Measurements from ENCODE around the gene STOML2. TPM values are rescaled to one million over a fixed set of nuclear protein-coding genes. Genes with fewer than 3 reads are reported as not detected.
A peak's percentile ranks its signal among the peaks of the same experiment; 100 is the strongest.

The STOML2 gene
- total RNA-seq, 2 experiments from 2014 or later, result 130 to 138 TPM

GRCh38 chr9:35105571-35106342 is 2.8 kb upstream of the STOML2 start:
- no peak overlapping the region for H3K4me3 Mint-ChIP-seq
- H3K27me3 Mint-ChIP-seq (ENCODE audit: low read depth), result no peaks in the 10 kb centered on the region
- POLR2A ChIA-PET, result interaction anchor here (2.2 kb wide), 1 partner anchor 34 kb away, joined by 10 read pairs; the partner anchor contains the start of gene VCP
- CTCF ChIA-PET, result interaction anchor here (0.8 kb wide), 1 partner anchor 9 kb away, joined by 3 read pairs; the partner anchor contains the start of gene PIGO
- no peak overlapping the region for H3K27ac Mint-ChIP-seq
- peaks cover 45% of the 10 kb centered on the region for H3K4me1 Mint-ChIP-seq (ENCODE audit: low read depth)
- no peak for ATAC-seq
- peaks cover 27% of the 10 kb centered on the region for H3K36me3 Mint-ChIP-seq (ENCODE audit: low read depth)
- no peaks in the 10 kb centered on the region for H3K9me3 Mint-ChIP-seq (ENCODE audit: insufficient read depth)
- no peak for DNase-seq

DNA sequence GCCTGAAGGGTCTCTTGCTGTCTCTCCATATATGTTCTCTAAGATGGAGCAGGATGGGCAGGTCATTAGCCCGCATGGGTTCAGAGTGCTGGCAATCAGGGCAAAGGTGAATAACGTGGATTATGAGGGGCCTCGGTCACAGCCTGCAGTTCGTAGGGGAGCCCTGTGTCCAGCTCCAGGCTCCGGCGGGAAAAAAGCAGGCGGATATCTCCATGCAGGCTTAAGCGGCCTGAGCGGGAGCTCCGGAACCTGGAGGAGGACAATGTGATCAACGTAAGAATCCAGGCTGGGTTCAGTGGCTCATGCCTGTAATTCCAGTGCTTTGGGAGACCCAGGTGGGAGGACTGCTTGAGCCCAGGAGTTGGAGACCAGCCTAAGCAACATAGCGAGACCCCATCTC is 2.2 kb upstream of the STOML2 start:
- DNase-seq, result no peak
- H3K36me3 Mint-ChIP-seq (ENCODE audit: low read depth), result peaks cover 32% of the 10 kb centered on the region
- POLR2A ChIA-PET, result interaction anchor here (2.2 kb wide), 1 partner anchor 33 kb away, joined by 10 read pairs; the partner anchor contains the start of gene VCP
- H3K4me1 Mint-ChIP-seq (ENCODE audit: low read depth), result peaks cover 43% of the 10 kb centered on the region
- ATAC-seq, result no peak
- H3K4me3 Mint-ChIP-seq, result no peak overlapping the region
- H3K27ac Mint-ChIP-seq, result no peak overlapping the region
- H3K27me3 Mint-ChIP-seq (ENCODE audit: low read depth), result no peaks in the 10 kb centered on the region
- H3K9me3 Mint-ChIP-seq (ENCODE audit: insufficient read depth), result no peaks in the 10 kb centered on the region
- CTCF ChIA-PET, result interaction anchor here (0.5 to 2.7 kb wide), 3 partner anchors 11 to 590 kb away, joined by 3 to 10 read pairs (median 6); partner anchors contain the start of gene ATOSB

- ChIA-PET POLR2A (interaction anchor here (3.0 to 3.1 kb wide), 2 partner anchors 10 to 25 kb away, joined by 20 to 33 read pairs; partner anchors contain the start of genes ATOSB and FANCG), CTCF (interaction anchor here (0.5 to 2.9 kb wide), 5 partner anchors 11 to 591 kb away, joined by 3 to 11 read pairs (median 8); partner anchors contain the start of genes ATOSB and FANCG)
- no peak for ATAC-seq
Measured at GRCh38 chr9:35104586-35104985, 1.7 kb upstream of the STOML2 start.

DNA sequence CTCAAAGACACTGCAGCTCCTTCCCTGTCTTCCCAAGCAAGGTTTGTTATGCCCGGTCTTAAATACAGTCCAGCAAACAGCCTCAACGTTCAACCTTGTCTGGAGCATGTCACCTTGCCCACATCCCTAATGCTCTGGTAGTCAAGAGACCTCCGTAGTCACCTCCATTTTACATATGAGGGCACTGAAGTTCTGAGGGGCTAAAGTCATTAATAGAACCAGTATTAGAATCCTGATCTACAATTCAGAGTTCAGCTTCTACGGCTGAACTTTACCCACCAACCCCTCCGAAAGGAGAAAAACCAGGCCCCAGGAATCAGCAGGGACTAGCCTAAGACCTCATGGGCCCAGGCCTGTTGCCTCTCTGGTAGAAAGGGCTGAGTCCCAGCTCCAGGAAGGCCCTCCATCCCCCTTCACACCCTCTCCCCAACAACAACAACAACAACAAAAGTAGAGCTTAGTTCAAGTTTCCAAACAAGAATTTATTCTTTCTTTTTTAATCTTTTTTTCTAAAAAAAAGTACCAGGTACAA is 795 bp upstream of the STOML2 start:
- H3K9me3 Mint-ChIP-seq (ENCODE audit: insufficient read depth), result no peaks in the 10 kb centered on the region
- DNase-seq (no peak), ATAC-seq (peak; percentile 29)
- H3K4me3 Mint-ChIP-seq, result peak overlapping the region; percentile 97
- ChIA-PET CTCF (interaction anchor here (1.0 to 2.9 kb wide), 10 partner anchors 9 to 593 kb away, joined by 3 to 11 read pairs (median 6); partner anchors contain the start of genes ATOSB, FANCG and VCP), POLR2A (interaction anchor here (0.7 to 3.1 kb wide), 8 partner anchors 8 to 554 kb away, joined by 3 to 33 read pairs (median 10); partner anchors contain the start of genes ATOSB, CCDC107, FANCG and RMRP)
- no peaks in the 10 kb centered on the region for H3K27me3 Mint-ChIP-seq (ENCODE audit: low read depth)
- peaks cover 42% of the 10 kb centered on the region for H3K36me3 Mint-ChIP-seq (ENCODE audit: low read depth)
- peaks cover 40% of the 10 kb centered on the region for H3K4me1 Mint-ChIP-seq (ENCODE audit: low read depth)
- peak overlapping the region; percentile 96 for H3K27ac Mint-ChIP-seq

More at GRCh38 chr9:35104586-35104985, 1.7 kb upstream of the STOML2 start:
- Mint-ChIP-seq H3K36me3 (ENCODE audit: low read depth) (peaks cover 37% of the 10 kb centered on the region), H3K4me1 (ENCODE audit: low read depth) (peaks cover 43% of the 10 kb centered on the region), H3K9me3 (ENCODE audit: insufficient read depth) (no peaks in the 10 kb centered on the region), H3K27me3 (ENCODE audit: low read depth) (no peaks in the 10 kb centered on the region), H3K27ac (no peak overlapping the region), H3K4me3 (no peak overlapping the region)
- DNase-seq, result no peak

- Mint-ChIP-seq H3K27ac (peak overlapping the region; percentile 96), H3K36me3 (ENCODE audit: low read depth) (peaks cover 41% of the 10 kb centered on the region), H3K4me1 (ENCODE audit: low read depth) (peaks cover 40% of the 10 kb centered on the region), H3K9me3 (ENCODE audit: insufficient read depth) (no peaks in the 10 kb centered on the region), H3K27me3 (ENCODE audit: low read depth) (no peaks in the 10 kb centered on the region), H3K4me3 (peak overlapping the region; percentile 97)
- peak; percentile 32 for ATAC-seq
- ChIA-PET CTCF (interaction anchor here (0.7 to 2.9 kb wide), 9 partner anchors 8 to 594 kb away, joined by 3 to 11 read pairs (median 4); partner anchors contain the start of gene FANCG), POLR2A (interaction anchor here (1.3 to 3.1 kb wide), 5 partner anchors 9 to 31 kb away, joined by 5 to 33 read pairs (median 20); partner anchors contain the start of genes ATOSB, FANCG and VCP)
- DNase-seq, result peak; percentile 35
Measured at GRCh38 chr9:35102465-35102768, 514 bp downstream of the STOML2 start.

GRCh38 chr9:35097573-35097972 is 5.4 kb downstream of the STOML2 start:
- DNase-seq, result no peak
- no peaks in the 10 kb centered on the region for H3K27me3 Mint-ChIP-seq (ENCODE audit: low read depth)
- peak overlapping the region; percentile 17 for H3K27ac Mint-ChIP-seq
- ChIA-PET POLR2A (interaction anchor here (1.1 to 8.4 kb wide), 5 partner anchors 16 to 198 kb away, joined by 3 to 94 read pairs (median 6); partner anchors contain the start of genes FANCG and VCP), CTCF (interaction anchor here (0.6 to 7.9 kb wide), 10 partner anchors 14 to 1049 kb away, joined by 3 to 111 read pairs (median 8); partner anchors contain the start of genes ATOSB, FANCG, UBAP2 and VCP)
- peaks cover 42% of the 10 kb centered on the region for H3K36me3 Mint-ChIP-seq (ENCODE audit: low read depth)
- H3K4me3 Mint-ChIP-seq, result no peak overlapping the region
- H3K4me1 Mint-ChIP-seq (ENCODE audit: low read depth), result peaks cover 55% of the 10 kb centered on the region
- no peak for ATAC-seq
- H3K9me3 Mint-ChIP-seq (ENCODE audit: insufficient read depth), result no peaks in the 10 kb centered on the region

DNA sequence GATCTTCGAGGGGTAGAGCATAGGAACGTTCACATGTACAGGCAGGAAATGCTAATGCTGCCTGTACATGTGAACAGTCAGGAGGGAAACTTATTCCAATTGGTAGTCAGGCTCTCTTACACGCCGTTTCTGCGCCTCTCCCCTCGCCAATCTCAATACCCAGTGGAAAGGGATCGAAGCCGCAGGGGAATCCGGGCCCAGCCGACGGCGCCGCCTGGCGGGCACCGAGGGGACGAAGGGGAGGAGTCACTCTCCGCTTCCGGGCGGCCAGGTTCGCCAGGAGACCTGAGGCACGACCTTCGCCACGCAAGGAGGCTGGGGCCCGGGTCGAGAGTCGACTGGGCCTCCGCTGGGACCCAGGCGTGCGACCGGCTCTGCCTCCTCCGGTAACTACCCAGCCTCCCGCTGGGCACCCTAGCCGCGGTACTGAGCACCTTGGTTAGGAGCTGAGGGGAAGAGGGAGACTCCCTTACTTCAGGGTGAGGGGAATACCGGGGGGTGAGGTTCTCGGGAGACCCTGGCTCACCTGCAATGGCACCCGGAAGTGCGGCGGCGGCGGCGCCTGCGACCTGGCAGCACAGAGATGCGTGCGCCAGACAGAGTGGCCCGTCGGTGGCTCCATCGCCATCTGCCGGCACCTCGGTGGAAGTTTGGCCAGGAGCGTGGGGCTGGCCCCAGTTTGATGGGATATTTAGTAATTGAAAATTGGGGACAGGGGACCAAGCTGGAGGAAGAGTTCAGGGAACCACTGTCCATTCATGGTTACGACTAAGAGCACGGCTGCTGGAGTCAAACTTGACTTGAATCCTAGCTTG is 6.7 kb downstream of the STOML2 start, which contains the start of gene PIGO:
TSS of gene PIGO (minus strand) at position 557 of the 815 bp plus-strand sequence. CDS start 1,026 bp downstream, outside the sequence.
- ATAC-seq (peak; percentile 92), DNase-seq (peak; percentile 91)
- Mint-ChIP-seq H3K9me3 (ENCODE audit: insufficient read depth) (no peaks in the 10 kb centered on the region), H3K27me3 (ENCODE audit: low read depth) (no peaks in the 10 kb centered on the region), H3K4me3 (peak within 1 kb of the TSS; percentile 85), H3K36me3 (ENCODE audit: low read depth) (peaks cover 38% of the 10 kb centered on the region), H3K4me1 (ENCODE audit: low read depth) (peaks cover 44% of the 10 kb centered on the region), H3K27ac (peak within 1 kb of the TSS; percentile 92)
- ChIA-PET CTCF (interaction anchor here (0.8 to 7.9 kb wide), 19 partner anchors 8 to 412 kb away, joined by 3 to 111 read pairs (median 4); partner anchors contain the start of genes ATOSB, FANCG and VCP), POLR2A (interaction anchor here (0.6 to 8.4 kb wide), 8 partner anchors 13 to 442 kb away, joined by 3 to 94 read pairs (median 4); partner anchors contain the start of genes ATOSB, FANCG and VCP)

DNA sequence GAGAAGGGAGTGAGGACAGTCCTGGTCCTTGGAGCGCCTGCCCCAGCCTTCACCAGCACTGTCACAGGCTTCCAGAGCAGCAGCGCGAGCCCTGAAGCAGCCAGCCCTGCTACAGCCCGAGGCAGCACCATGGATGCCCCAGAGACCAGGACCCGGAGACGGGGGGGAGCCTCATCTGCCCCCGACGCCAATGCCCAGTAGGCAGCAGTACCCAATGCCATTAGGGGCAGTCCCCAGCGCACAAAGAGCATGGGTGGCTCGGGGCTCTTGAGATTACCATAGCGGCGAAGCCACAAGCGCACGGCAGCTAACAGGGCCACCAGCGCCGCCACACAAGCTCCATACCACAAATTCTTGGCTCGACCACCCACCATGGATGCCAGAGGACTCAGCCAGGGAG is 11.4 kb downstream of the STOML2 start:
- Mint-ChIP-seq H3K36me3 (ENCODE audit: low read depth) (peaks cover 47% of the 10 kb centered on the region), H3K27ac (no peak overlapping the region), H3K9me3 (ENCODE audit: insufficient read depth) (no peaks in the 10 kb centered on the region), H3K27me3 (ENCODE audit: low read depth) (no peaks in the 10 kb centered on the region), H3K4me3 (no peak overlapping the region), H3K4me1 (ENCODE audit: low read depth) (peaks cover 21% of the 10 kb centered on the region)
- POLR2A ChIA-PET, result interaction anchor here (8.4 kb wide), 1 partner anchor 13 kb away, joined by 94 read pairs; the partner anchor contains the start of gene FANCG
- CTCF ChIA-PET, result interaction anchor here (2.2 to 7.9 kb wide), 2 partner anchors 12 to 20 kb away, joined by 9 to 111 read pairs; partner anchors contain the start of genes FANCG and VCP
- DNase-seq (no peak), ATAC-seq (no peak)

- no peak for DNase-seq
- H3K4me3 Mint-ChIP-seq, result no peak overlapping the region
- POLR2A ChIA-PET, result no interaction called here
- H3K27ac Mint-ChIP-seq, result no peak overlapping the region
- H3K9me3 Mint-ChIP-seq (ENCODE audit: insufficient read depth), result no peaks in the 10 kb centered on the region
- peaks cover 44% of the 10 kb centered on the region for H3K36me3 Mint-ChIP-seq (ENCODE audit: low read depth)
- H3K27me3 Mint-ChIP-seq (ENCODE audit: low read depth), result no peaks in the 10 kb centered on the region
- CTCF ChIA-PET, result no interaction called here
- peaks cover 4% of the 10 kb centered on the region for H3K4me1 Mint-ChIP-seq (ENCODE audit: low read depth)
- ATAC-seq, result no peak
Measured at GRCh38 chr9:35089434-35089833, 13.5 kb downstream of the STOML2 start.

GRCh38 chr9:35085078-35085477 is 17.9 kb downstream of the STOML2 start:
- ATAC-seq (no peak), DNase-seq (no peak)
- Mint-ChIP-seq H3K27ac (no peak overlapping the region), H3K27me3 (ENCODE audit: low read depth) (no peaks in the 10 kb centered on the region), H3K4me1 (ENCODE audit: low read depth) (peaks cover 3% of the 10 kb centered on the region), H3K9me3 (ENCODE audit: insufficient read depth) (no peaks in the 10 kb centered on the region), H3K4me3 (no peak overlapping the region), H3K36me3 (ENCODE audit: low read depth) (peaks cover 19% of the 10 kb centered on the region)
- CTCF ChIA-PET, result interaction anchor here (0.8 kb wide), 1 partner anchor 11 kb away, joined by 3 read pairs; the partner anchor contains the start of gene PIGO
- POLR2A ChIA-PET, result no interaction called here

All from activated CD8-positive, alpha-beta T cell treated with anti-CD3 and anti-CD28 coated beads, Interleukin-2, amount 10 ng/mL, durations not matched to agents 7 days and 5 days (primary cell).